GM10248 (cell line): ENCODE results near the gene CLMN.

Source experiments
- CTCF ChIA-PET: fragments of 300-600 bp; sonication (Branson Sonifier 250); formaldehyde crosslinking; extraction: SDS; loops from one replicate; lab custom pipeline; 2021; ENCODE audit warnings: antibody characterized with exemption; lab: Yijun Ruan, JAX
- POLR2A ChIA-PET: fragments of 350-650 bp; sonication (Branson Sonifier 250); formaldehyde crosslinking; extraction: SDS; loops from one replicate; lab custom pipeline; 2020; ENCODE audit warnings: antibody characterized with exemption; lab: Yijun Ruan, JAX
- DNase-seq: peaks from one replicate; pipeline ENCODE4 v3.0.0; 2012; ENCODE audit errors: extremely low spot score
- CTCF ChIP-seq: IDR thresholded peaks from 2 replicates; pipeline ENCODE4 v1.5.1; 2012; ENCODE audit warnings: mild to moderate bottlenecking, low read depth; ENCODE audit errors: extremely low read depth, missing control alignments, control extremely low read depth

The CLMN gene

GRCh38 chr14:95254288-95254687 lies 65.4 kb downstream of the CLMN start:
- ChIA-PET CTCF (interaction anchor here (1.4 kb wide), 1 partner anchor 58 kb away, joined by 3 read pairs; no protein-coding TSS in a partner anchor), POLR2A (no interaction called here)
- TF ChIP-seq CTCF: no peak
- DNase-seq: no peak

GRCh38 chr14:95253039-95253630 lies 66.6 kb downstream of the CLMN start:
- ChIA-PET CTCF (interaction anchor here (1.2 to 1.7 kb wide), 4 partner anchors 9 to 57 kb away, joined by 3 to 6 read pairs (median 4); no protein-coding TSS in a partner anchor), POLR2A (no interaction called here)
- TF ChIP-seq CTCF: no peak
- no peak for DNase-seq

GRCh38 chr14:95252219-95252618 lies 67.5 kb downstream of the CLMN start:
- ChIA-PET POLR2A (no interaction called here), CTCF (interaction anchor here (1.2 to 1.7 kb wide), 4 partner anchors 10 to 109 kb away, joined by 3 to 6 read pairs (median 4); no protein-coding TSS in a partner anchor)
- no peak for TF ChIP-seq CTCF
- no peak for DNase-seq

DNA sequence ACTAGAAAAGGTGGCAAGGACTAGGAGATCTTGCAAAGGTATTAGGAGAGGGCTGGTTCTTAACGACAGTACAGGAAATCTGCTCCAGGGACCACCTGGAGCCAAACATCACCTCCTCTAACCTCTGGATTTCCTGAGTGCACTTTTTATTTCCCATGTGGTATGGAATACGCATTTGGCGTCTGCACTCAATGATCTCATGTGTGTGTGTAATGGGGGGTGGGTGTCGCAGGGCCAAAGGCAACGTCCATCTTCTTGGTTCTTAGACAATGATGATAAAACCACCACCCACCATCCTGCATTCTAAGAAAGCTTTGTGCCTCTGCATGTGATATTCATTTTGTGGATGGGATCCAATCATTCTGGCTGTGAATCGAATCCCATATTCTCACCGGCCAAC lies 68.8 kb downstream of the CLMN start:
- TF ChIP-seq CTCF: no peak
- CTCF ChIA-PET: no interaction called here
- POLR2A ChIA-PET: no interaction called here
- DNase-seq: no peak

- CTCF ChIA-PET: no interaction called here
- no peak for TF ChIP-seq CTCF
- DNase-seq: no peak
- POLR2A ChIA-PET: no interaction called here
Measured at GRCh38 chr14:95250140-95250769, 69.5 kb downstream of the CLMN start.

- no peak for DNase-seq
- ChIA-PET POLR2A (no interaction called here), CTCF (no interaction called here)
- TF ChIP-seq CTCF: no peak
Measured at GRCh38 chr14:95248432-95248831, 71.3 kb downstream of the CLMN start.
